GM12892 (cell line): ENCODE measurements around the gene NEGR1.

Experiments used
- DNase-seq: peaks from one replicate; pipeline ENCODE4 v3.0.0; 2011; ENCODE audit not compliant: insufficient read length
- FAIRE-seq: peaks from 2 replicates; lab custom pipeline; 2011; peaks lifted over from hg19 to GRCh38; lab: Jason Lieb, UNC
- POLR2A ChIP-seq: IDR thresholded peaks from 2 replicates; pipeline ENCODE4 v1.6.1; 2011; ENCODE audit warnings: low read depth, low read length, control low read depth
- POLR2AphosphoS5 ChIP-seq: IDR thresholded peaks from 2 replicates; pipeline ENCODE4 v1.6.1; 2011; ENCODE audit warnings: low read depth, low read length, control low read depth
- TAF1 ChIP-seq: IDR thresholded peaks from 2 replicates; pipeline ENCODE4 v1.6.1; 2011; ENCODE audit warnings: low read depth, mild to moderate bottlenecking, control low read depth, low read length, borderline replicate concordance

Gene NEGR1

DNA sequence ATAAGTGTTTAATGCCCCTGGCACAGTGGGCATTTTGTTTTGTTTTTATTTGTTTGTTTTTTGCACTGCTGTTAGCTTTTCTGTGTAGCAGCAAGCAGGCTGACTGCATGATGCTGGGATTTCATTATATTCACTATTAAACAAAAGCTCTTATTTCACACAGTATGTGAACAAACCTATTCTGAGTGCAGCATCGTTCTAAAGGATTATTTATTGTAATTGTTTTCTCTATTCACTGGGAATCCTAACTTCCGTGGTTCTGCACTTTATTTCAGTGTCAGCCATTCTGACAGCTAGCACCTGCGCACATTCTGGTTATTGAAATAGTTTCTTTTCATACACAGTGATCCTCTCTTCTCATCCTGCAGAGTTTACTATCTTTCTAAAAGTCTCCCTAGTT is 595.0 kb downstream of the NEGR1 start:
- FAIRE-seq, result no peak

DNA sequence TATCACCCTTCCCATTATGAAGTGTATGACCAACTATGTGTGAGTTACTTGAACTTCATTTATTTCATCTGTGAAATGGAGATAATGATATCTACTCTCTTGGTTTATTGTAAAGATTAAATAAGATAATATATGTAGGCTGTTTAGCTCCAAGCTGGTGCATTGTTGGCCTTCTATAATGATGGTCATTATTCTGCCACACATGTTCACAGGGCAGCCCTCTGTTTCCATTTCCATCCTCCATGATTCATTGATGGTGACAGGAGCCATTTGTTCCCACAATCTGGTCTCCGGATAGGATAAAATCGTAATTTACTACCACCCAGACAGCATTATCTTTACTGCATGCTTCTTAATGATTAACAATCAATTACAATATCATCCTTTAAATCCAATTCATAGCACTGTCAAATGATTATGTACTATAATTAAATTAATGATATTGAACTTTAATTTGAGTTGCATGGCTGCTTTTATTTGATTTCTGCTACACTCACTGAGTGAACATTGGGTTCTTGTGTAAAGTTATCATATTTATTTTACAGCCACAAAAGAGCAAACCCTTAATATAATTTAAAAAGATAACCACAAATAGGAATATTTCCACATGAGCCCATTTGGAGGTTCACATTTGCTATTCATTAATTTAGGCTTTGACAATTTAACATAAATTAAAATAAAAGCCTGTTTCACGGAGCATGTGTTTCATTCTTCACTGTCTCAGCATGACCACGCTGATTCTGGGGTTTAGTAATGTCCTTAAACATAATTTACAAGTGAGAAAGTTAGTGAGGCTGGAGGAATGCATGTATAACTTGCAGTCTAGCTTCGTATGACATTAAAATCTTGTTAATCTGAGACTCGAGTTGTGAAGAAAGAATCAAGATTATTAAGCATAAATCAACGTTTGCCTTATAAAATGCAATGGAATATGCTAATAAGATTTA is 605.1 kb downstream of the NEGR1 start:
- FAIRE-seq (no peak), DNase-seq (no peak)
- no peak for TF ChIP-seq TAF1
- TF ChIP-seq POLR2A, result no peak

More for the DNA sequence above, 595.0 kb downstream of the NEGR1 start:
- no peak for DNase-seq
- no peak for TF ChIP-seq TAF1
- no peak for TF ChIP-seq POLR2AphosphoS5
- no peak for TF ChIP-seq POLR2A

DNA sequence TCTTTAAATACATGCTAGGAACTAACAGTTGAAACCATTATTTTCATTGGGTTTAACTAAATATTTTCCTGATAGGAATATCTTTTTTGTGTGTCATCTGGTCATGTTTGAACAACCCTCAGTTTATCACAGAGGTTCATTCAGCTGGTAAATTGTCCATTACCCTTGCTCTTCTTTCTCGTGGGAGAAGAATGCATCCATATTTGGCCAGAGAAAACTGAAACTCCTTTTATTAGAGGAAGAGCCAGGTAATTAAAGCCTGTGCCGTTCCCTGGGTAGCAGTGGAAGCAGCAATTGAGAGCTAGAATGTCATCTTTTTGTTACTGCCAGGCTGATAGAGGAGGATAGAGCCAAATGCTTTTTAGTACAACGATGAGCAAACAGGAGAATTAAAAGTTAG is 614.3 kb downstream of the NEGR1 start:
- no peak for FAIRE-seq
- DNase-seq, result no peak
- TF ChIP-seq TAF1, result no peak
- TF ChIP-seq POLR2A, result no peak
- TF ChIP-seq POLR2AphosphoS5, result no peak

DNA sequence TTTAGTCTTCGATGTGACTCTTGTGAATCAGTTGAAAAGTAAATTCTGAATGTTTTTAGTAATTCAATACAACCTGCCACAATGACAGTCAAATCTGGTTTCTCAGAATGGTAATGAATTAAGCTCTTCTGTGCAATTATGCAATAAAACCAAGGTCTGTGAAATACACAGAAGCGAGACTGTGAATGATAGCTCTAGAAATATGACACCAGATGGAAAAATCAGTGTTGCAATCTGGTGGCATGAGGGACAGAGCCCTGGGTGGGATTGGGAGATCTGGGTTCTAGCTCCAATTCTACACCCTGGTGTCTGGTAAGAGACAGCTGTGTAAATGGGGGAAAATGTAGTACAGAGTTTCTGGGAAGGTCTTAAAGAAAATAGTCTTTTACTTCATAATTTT is 615.1 kb downstream of the NEGR1 start:
- no peak for FAIRE-seq
- TF ChIP-seq POLR2AphosphoS5 (no peak), POLR2A (no peak), TAF1 (no peak)
- no peak for DNase-seq

DNA sequence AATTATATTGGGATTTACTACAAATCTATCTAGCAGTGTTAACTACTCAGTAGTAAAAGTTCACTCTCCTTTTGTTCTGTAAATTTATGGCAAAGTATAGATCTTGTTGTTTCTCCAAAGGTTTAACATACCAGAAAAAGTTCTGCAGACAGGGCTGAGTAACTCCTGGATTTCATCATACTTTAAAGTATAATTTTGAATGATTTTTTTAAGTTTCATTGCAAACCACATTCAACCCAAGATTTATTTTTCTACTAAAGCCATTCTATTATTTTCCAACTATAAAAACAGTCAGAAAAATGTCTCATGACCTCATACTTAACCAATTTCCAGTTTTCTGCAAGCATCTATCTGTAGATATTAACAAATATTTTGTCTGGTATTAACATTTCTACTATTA is 615.7 kb downstream of the NEGR1 start:
- TF ChIP-seq POLR2AphosphoS5, result no peak
- TF ChIP-seq POLR2A, result no peak
- no peak for TF ChIP-seq TAF1
- DNase-seq (no peak), FAIRE-seq (no peak)

DNA sequence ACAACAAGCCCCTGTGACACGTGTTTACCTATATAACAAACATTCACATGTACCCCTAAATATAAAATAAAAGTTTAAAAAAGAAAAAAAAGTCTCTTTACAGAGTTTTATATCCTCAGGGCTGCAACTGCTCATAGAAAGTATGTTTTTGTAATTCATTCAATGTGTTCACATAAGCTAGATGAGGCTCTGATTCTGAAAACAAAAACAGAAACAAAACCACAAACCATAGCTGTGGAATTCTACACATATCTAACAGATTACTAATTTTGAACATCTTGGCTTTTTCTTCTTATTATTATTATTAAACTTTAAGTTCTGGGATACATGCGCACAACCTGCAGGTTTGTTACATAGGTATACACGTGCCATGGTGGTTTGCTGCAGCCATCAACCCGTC is 621.9 kb downstream of the NEGR1 start:
- DNase-seq, result no peak
- no peak for TF ChIP-seq TAF1
- TF ChIP-seq POLR2AphosphoS5, result no peak
- TF ChIP-seq POLR2A, result no peak
- FAIRE-seq, result no peak

DNA sequence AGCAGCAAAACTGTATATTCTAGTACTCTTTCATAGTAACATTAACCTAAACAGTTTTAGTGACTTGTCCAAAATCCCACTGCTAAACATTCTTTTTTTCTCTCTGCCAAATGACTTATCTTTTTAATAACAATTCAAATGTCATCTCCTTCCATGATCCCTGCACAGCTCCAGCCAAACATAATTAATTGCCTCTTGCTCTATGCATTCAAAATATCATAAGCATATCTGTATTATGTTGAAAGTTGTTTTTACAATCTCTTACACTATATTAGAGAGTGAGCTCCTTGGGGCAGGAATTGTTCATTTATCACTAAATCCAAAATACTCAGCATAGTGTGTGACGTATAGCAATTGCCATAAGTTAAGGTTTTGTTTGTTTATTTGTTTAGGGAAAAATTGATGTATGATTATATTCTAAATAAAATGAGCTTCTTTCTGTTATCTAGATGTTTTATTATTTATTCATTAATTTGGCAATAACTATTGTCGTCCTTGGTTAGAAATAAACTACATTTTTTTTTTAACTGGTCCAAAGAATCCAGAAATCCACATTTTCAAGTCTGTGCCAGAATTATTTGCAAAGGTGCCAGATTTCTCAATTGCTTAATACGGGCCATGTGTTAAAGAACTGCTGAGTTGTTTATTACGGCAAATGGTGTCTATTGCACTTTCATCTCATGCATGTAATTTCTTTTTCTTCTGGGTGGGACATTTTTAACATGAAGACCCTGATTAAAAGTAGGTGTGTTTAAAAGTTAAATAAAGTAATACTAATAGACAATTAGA is 624.3 kb downstream of the NEGR1 start:
- DNase-seq (no peak), FAIRE-seq (no peak)
- TF ChIP-seq TAF1 (no peak), POLR2AphosphoS5 (no peak), POLR2A (no peak)

DNA sequence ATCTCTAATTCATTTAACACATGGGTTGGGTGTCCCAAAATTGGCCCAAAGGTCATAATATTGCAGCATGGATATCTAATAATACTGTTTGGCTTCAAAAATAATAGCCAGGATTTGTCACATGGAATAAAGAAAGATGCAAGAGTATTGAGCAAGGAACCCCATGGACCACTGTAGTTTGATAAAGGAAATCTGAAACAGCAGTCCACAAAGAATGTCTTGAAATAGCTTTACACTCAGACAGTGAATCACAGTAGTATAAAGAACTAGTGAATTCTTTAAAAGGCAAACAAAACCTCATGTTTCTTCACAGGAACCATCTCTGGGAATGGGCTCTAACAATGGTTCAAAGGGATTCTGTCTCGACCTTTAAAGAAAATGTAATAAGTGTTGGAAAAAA is 625.4 kb downstream of the NEGR1 start:
- DNase-seq, result no peak
- TF ChIP-seq POLR2AphosphoS5 (no peak), TAF1 (no peak), POLR2A (no peak)
- FAIRE-seq, result no peak

DNA sequence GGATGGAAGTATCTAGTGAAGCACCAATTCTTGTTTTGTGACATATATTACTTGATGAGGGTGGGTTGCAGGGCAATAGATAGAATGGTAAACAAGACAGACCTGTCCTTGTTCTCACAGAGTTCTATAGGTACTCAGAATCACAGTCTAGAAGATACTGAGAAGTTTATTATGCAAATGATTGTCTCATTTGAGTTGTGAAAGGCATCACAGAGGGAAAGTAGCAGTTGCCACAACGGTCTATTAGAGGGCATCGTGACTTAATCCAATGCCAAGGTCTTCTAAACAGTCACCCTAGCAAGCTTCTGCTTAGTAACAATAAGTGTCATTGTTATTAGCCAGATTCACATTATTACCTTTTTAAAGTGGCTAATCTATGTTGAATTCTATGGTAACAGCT is 626.7 kb downstream of the NEGR1 start:
- DNase-seq, result no peak
- no peak for FAIRE-seq
- no peak for TF ChIP-seq POLR2AphosphoS5
- TF ChIP-seq TAF1, result no peak
- no peak for TF ChIP-seq POLR2A

DNA sequence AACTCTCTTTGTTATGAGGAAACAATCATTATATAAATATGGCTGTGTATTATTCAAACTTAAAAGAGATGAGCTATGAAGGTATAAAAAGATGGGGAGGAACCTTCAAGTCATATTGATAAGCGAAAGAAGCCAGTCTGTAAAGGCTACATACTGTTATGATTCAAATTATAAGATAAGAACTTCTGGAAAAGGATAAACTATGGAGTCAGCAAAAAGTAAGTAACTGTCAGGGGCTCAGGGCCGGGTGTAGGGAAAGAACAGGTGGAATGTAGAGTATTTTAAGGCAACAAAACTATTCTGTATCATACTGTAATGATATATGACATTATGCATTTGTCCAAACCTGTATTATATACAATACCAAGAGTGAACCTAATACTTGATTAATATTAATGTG is 628.4 kb downstream of the NEGR1 start:
- FAIRE-seq, result no peak
- DNase-seq, result no peak
- TF ChIP-seq POLR2A (no peak), POLR2AphosphoS5 (no peak), TAF1 (no peak)

DNA sequence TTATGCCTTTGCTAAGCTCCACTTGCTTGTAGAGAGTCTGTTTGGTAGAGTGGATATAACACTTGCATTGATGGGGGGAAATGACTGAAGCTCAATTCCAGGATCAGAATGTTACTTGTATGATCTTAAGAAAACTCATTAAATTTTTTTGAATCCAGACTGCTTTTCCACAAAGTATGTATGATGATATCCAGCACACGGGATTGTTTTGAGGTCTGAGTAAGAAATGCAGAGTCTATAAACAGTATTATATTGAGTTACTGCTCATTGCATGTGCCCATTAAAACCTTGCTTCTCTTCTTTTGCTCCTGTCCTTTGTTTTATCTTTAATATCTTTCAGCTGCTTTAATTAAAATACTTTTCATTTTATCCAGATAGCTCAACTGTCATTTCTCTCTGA is 631.1 kb downstream of the NEGR1 start:
- TF ChIP-seq TAF1 (no peak), POLR2AphosphoS5 (no peak), POLR2A (no peak)
- FAIRE-seq (no peak), DNase-seq (no peak)
